ENCODE results near the gene TCN2. TPM values are rescaled to one million over a fixed set of nuclear protein-coding genes. Genes with fewer than 3 reads are reported as not detected.
"Not testable (repeated sequence)": the region's sequence is repeated elsewhere in the genome, so short reads cannot be mapped to it uniquely, and the experiment has no call there.

The TCN2 gene
- total and polyA plus RNA-seq, 2 experiments from 2014 or later, result 6.1 to 7.8 TPM

GRCh38 chr22:30626413-30626812 lies 19.4 kb downstream of the TCN2 start:
- no peak overlapping the region for H3K27ac ChIP-seq
- no peaks in the 10 kb centered on the region for H3K36me3 ChIP-seq
- TF ChIP-seq CTCF (IDR thresholded peaks at IDR 0.05; ENCODE audit: low read depth, low read length), result no peak
- no peak for DNase-seq (ENCODE audit: low read depth in 1 of 2, low spot score in 1 of 2)
- no peaks in the 10 kb centered on the region for H3K9me3 ChIP-seq (ENCODE audit: low read depth)
- no peaks in the 10 kb centered on the region for H3K4me1 ChIP-seq (ENCODE audit: low read depth)
- no peak overlapping the region for H3K4me3 ChIP-seq
- no peaks in the 10 kb centered on the region for H3K27me3 ChIP-seq

- no peak for DNase-seq (ENCODE audit: low read depth in 1 of 2, low spot score in 1 of 2)
- no peak for TF ChIP-seq CTCF (IDR thresholded peaks at IDR 0.05; ENCODE audit: low read depth, low read length)
- H3K27me3 ChIP-seq, result no peaks in the 10 kb centered on the region
- no peak overlapping the region for H3K4me3 ChIP-seq
- H3K9me3 ChIP-seq (ENCODE audit: low read depth), result no peaks in the 10 kb centered on the region
- no peaks in the 10 kb centered on the region for H3K36me3 ChIP-seq
- H3K4me1 ChIP-seq (ENCODE audit: low read depth), result no peaks in the 10 kb centered on the region
- H3K27ac ChIP-seq, result no peak overlapping the region
Observed at GRCh38 chr22:30627471-30627870, 20.5 kb downstream of the TCN2 start.

GRCh38 chr22:30628491-30628890 lies 21.5 kb downstream of the TCN2 start:
- H3K27me3 ChIP-seq, result no peaks in the 10 kb centered on the region
- H3K36me3 ChIP-seq, result no peaks in the 10 kb centered on the region
- no peak overlapping the region for H3K4me3 ChIP-seq
- H3K4me1 ChIP-seq (ENCODE audit: low read depth), result no peaks in the 10 kb centered on the region
- no peak overlapping the region for H3K27ac ChIP-seq
- H3K9me3 ChIP-seq (ENCODE audit: low read depth), result no peaks in the 10 kb centered on the region
- DNase-seq (ENCODE audit: low read depth in 1 of 2, low spot score in 1 of 2), result no peak
- no peak for TF ChIP-seq CTCF (IDR thresholded peaks at IDR 0.05; ENCODE audit: low read depth, low read length)

GRCh38 chr22:30631469-30631868 lies 24.5 kb downstream of the TCN2 start:
- not testable (repeated sequence) for H3K27ac ChIP-seq; H3K9me3 ChIP-seq (ENCODE audit: low read depth); H3K4me1 ChIP-seq (ENCODE audit: low read depth); H3K4me3 ChIP-seq; DNase-seq (ENCODE audit: low read depth in 1 of 2, low spot score in 1 of 2); H3K36me3 ChIP-seq; H3K27me3 ChIP-seq

- H3K27me3 ChIP-seq, result no peaks in the 10 kb centered on the region
- H3K4me3 ChIP-seq, result no peak overlapping the region
- H3K4me1 ChIP-seq (ENCODE audit: low read depth), result no peaks in the 10 kb centered on the region
- H3K9me3 ChIP-seq (ENCODE audit: low read depth), result no peaks in the 10 kb centered on the region
- peak; percentile 96 for TF ChIP-seq CTCF (IDR thresholded peaks at IDR 0.05; ENCODE audit: low read depth, low read length)
- no peak overlapping the region for H3K27ac ChIP-seq
- H3K36me3 ChIP-seq, result no peaks in the 10 kb centered on the region
- DNase-seq (ENCODE audit: low read depth in 1 of 2, low spot score in 1 of 2), result peak; percentile 86
Observed at GRCh38 chr22:30634471-30635233, 27.7 kb downstream of the TCN2 start.
